Raji (cell line): Measurements from ENCODE around the gene GJA9.

Experiments
- POLR2A ChIP-seq: IDR thresholded peaks from 2 replicates; pipeline ENCODE4 v1.6.1; 2011; ENCODE audit warnings: low read depth, low read length, control low read depth; ENCODE audit not compliant: insufficient read depth

The GJA9 gene

DNA sequence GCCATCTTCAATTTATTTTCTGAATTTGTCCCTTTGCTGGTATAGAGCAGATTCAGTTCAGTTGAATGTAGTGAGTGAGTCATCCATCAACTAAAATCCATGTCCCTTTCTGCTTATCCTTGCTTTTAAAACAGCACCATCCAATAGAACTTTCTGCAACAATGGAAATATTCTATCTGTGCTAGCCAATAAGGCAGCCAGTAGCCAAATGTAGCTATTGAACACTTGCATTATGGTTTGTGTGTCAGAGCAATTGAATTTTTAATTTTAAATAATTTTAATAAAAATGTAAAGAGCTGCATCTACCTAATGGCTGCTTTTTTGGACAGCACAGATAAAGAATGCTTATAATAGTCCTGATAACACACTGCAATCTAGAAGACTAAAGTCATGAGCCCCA lies at the start of gene GJA9:
TSS of gene GJA9 (minus strand) at position 101 of the 400 bp plus-strand sequence. CDS start 5,489 bp downstream, outside the sequence.
- no peak for TF ChIP-seq POLR2A

DNA sequence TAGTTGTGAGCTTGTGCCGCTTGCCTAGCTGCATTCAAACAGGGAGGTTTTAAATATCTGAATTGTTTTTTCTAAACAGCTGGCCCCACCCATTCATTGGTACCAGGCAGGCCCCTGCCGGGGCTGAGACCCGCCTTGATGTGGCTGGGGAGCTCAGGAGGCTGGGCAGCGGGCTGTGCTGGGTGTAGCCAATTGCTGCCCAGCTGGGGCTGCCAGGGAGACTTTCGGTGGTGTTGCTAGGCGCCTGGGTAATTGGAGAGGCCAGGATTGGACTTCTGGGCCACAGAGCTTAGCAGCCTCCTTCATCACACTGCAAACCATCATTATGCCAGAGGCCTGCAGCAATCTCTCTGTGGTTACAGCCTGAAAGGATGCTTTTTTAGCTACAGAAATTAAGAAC lies 48.1 kb upstream of the GJA9 start:
- TF ChIP-seq POLR2A: no peak

GRCh38 chr1:38929054-38929453 lies 47.7 kb upstream of the GJA9 start:
- no peak for TF ChIP-seq POLR2A

DNA sequence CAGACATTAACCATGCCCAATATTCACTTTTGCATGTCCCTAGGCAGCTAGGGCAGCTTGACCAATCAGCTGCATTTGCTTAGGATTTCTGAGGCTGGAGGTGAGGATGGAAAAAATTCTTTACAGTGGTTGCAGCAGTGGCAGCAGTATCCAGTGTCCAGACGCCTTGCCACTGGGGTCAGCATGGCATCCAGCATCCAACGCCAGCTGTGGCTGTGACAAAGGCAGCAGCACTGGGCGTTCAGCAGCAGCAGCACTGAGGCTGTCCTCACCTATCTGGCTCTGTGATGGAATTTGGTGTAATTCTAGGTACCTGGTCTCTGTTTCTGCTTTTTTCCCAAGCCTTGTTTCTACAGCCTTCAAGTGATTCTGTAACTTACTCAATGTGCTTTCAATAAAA lies 44.7 kb upstream of the GJA9 start:
- no peak for TF ChIP-seq POLR2A

DNA sequence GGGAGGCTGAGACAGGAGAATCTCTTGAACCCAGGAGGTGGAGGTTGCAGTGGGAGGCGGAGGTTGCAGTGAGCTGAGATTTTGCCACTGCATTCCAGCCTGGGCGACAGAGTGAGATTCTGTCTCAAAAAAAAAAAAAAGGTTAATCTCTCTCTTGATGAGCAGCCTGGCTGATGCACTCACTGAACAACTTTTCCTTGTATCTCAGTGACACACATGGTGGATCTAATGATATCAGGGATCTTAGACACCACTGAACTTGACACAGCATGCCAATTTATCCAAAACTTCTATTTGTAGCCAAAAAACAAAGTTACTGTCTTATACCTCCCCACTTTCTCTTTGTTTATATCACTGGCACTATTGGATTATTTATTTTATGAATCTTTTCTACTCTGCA lies 44.0 kb upstream of the GJA9 start:
- no peak for TF ChIP-seq POLR2A

DNA sequence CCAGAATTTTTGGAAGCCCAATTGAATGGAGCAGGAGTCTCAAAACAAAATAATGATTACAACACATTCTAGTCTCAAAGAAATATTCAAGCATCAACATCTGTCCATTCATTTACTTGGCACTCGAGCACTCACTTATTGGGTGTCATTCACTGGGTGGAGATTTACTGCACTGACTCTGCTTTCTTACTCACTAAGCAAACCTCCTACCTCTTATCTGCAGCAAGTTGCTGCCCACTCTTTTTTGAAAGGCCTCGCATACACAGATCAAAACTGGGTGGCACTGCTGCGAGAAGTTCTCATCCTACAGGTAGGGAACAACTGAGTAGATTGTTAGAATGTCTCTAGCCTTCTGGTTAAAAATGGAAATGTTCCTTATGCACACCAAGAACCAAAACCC lies 42.2 kb upstream of the GJA9 start:
- TF ChIP-seq POLR2A: no peak

- no peak for TF ChIP-seq POLR2A
These were observed 37.7 kb upstream of the GJA9 start for GRCh38 chr1:38919130-38919529.

DNA sequence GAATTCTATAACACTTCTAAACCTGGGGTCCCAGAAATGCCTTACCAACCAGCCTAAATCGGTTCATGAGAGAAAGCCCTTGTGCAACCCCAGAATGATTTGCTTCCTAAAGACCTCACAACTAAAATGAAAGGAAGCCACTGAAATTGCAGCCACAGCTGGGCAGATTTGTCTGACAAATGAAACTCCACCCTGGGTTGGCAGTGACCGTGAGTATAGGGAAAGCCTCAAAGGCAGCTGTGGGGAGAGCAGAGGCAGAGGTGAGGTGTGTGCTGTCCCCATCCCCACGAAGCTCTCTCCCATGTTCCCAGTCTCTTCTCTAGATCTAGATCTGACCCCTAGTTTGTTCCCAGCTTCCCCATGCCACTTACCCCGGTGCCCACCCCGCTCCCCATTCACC lies 37.2 kb upstream of the GJA9 start:
- no peak for TF ChIP-seq POLR2A

GRCh38 chr1:38917772-38918171 lies 36.4 kb upstream of the GJA9 start:
- TF ChIP-seq POLR2A: no peak

DNA sequence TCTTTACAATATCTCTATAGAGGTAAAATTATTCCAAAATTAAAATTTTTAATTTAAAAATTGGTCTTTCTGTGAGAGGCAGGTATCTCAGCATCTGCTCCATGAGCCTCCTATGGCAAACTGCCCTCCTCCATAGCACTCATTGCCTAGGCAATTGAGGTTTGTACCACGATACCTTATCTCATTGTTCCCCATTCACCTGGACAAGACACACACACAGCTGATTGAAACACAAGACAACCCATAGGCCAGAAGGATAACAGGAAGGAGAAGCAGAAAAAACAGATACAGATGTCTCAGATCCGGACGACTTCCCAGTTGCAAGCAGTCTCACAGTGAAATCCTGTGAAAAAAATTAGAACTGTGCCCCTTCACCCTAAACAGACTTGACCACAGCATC lies 36.0 kb upstream of the GJA9 start:
- no peak for TF ChIP-seq POLR2A

DNA sequence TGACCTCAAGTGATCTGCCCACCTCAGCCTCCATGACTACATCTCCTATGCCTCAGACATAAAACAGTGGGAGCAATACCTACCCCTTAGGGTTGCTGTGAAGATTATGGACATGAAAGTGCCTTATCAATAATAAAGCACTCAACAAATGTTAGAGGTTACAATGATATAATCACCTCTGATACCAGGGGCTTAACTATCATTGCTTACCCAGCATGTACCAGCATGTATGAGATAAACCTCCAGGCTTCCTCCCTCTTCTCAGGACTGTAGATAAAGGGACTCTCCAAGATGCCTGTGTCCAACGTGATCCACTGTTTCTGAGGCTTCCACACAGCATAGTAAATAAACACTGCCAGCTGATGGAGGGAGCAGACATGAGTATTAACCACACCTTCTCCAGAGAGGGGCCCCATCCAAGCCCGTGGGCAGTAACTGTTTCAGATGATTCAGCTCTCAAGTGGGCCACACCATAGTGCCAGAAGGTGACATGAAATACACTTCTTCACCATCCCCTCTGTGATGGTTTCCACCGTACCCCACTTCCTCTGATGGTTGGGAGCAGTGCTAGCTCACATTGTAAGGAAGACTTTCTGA lies 34.1 kb upstream of the GJA9 start:
- TF ChIP-seq POLR2A: no peak

DNA sequence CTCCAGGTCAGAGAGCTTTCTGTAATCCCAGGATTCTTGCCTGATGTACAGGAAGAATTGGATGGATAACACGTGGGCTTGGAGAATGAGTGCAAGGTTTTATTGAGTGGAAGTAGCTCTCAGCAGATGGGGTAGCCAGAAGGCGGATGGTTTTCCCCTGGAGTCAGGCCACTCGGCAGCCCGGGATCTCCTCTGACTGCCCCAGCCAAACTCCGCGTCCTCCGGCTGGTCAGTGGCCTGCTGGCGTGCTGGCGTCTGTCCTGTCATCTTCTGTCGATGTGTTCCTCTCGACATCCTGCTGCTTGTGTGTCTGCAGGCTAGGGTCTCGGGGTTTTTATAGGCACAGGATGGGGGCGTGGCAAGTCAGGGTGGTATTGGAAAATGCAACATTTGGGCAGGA lies 27.4 kb upstream of the GJA9 start:
- no peak for TF ChIP-seq POLR2A

- TF ChIP-seq POLR2A: no peak
These were observed 24.6 kb upstream of the GJA9 start for GRCh38 chr1:38905985-38906384.

GRCh38 chr1:38899560-38899959 lies 18.2 kb upstream of the GJA9 start:
- no peak for TF ChIP-seq POLR2A

DNA sequence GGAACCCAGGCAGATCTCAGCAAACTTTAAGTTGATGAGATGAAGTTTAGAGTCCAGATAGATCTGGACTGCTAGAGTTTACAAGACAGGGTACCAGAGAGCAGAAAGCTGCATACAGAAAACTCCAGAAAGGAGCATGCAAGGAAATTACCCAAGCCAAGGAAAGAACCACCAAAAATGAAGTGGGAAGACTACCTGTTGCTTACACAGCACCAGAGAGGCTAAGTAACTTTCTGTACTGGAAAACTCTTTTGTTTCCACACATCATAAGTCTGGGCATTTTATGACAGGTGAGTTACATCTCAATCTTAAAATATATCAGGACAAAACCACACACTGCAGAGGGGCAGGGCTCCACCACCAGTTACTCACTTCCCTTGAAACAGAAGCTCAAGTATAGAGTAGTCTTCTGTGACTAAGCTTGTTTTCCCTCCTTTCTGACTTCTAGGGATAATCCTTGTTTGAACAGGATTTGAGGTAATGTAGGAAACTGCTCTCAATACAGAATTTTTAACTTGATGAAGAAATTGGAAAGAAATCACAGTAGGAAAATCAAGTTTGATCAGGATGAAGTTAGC lies 17.4 kb upstream of the GJA9 start:
- no peak for TF ChIP-seq POLR2A

DNA sequence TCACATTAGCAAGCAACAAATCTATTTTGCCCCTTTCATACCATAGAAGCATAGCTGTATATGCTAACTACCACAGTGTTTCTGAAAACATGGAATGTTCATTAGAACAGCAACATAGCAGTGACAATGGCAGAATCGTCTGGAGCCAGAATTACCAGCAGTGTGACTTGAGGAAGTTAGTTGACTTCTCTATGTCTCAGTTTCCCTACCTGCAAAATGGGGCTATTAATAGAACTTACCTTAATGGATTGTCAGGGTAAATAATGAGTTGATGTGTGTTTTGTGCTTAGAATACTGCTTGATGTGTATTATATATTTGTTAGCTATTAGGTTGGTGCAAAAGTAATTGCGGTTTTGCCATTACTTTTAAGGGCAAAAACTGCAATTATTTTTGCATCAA lies 14.8 kb upstream of the GJA9 start:
- no peak for TF ChIP-seq POLR2A

DNA sequence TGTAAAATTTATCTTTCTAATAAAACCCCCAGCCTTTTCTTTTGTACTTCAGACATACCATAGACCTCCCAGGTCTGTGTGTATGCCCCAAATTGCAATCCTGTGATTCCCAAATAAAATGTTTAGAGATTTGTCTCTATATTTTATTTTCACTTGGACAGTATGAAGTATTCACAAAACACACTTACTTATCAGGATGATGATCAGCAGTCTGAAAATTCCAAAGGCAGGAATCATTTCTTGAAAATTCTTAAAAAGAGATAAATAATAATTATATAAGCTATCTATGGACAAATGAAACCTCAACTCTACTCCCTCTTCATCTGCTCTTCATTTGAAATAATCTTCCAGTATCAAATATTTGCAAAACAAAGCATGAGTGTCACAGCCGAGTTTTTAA lies 11.6 kb upstream of the GJA9 start:
- no peak for TF ChIP-seq POLR2A
